CD1c-positive myeloid dendritic cell (primary cell): ENCODE results near the gene TARS1.
"Not testable (repeated sequence)": the region's sequence is repeated elsewhere in the genome, so short reads cannot be mapped to it uniquely, and the experiment has no call there.

Source experiments
- DNase-seq: peaks from one replicate; pipeline ENCODE4 v3.0.0-alpha.2; 2016; ENCODE audit errors: extremely low spot score

Gene TARS1

GRCh38 chr5:33488558-33489355 is 48.0 kb downstream of the TARS1 start:
- no peak for DNase-seq

GRCh38 chr5:33489481-33490067 is 48.8 kb downstream of the TARS1 start:
- no peak for DNase-seq

GRCh38 chr5:33490071-33490665 is 49.4 kb downstream of the TARS1 start:
- DNase-seq: no peak

- DNase-seq: no peak
These were observed 51.2 kb downstream of the TARS1 start for GRCh38 chr5:33491941-33492340.

- DNase-seq: no peak
These were observed 53.7 kb downstream of the TARS1 start for GRCh38 chr5:33494466-33494865.

DNA sequence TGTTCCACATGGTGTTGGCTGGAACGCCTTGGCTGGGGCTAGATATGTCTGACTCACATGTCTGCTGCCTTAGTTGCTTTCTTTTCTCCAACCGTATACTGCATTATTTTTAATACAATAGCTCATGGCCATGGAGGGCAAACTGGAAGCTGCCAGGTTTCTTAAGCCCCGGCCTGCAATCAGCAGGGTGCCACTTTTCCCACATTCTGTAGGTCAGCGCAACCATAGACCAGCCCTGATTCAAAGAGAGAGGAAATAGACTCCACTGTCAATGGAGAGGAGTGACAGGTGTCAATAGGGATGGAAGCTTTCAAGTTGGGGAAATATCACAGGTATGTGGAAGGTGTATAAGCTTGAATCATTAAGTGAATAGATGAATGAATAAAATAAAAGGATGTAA is 60.5 kb downstream of the TARS1 start:
- DNase-seq: no peak

DNA sequence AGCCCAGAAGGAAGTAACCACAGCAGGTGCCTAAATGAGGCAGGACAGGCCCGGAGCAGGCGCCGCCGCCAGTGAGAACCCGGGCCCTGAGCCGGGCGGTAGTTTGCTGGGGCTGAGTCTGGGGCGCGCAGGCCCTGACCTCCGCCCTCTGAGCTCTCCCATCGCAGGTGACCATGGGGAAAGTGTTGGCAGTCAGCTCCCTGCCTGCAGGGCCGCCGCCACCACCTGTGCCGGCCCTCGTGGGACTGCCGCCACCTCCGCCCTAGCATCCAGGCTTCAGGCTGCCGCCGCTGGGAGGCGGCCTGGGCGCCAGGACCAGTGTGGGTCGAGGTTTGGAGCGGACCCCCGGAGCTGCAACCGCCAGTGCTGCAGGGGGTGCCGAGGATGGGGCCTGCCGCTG is 61.1 kb downstream of the TARS1 start:
- DNase-seq: no peak

DNA sequence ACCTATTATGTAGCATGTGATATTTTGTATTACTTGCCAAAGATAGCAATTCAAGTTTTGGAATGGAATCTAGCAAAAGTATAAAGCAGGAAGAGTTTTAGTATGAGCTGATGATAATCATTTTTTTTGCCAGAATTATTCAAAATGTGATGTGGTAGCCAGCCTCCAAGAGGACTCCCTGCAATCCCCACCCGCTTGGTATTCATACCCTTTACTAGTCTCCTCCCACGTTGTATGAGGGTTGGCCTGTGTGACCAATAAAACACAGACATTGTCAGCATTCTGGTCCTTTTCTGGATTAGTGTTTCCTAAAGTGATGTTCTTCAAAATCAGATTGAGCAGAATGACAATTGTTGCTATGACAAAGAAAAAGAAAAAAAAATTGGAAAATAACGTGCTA is 63.8 kb downstream of the TARS1 start:
- no peak for DNase-seq

GRCh38 chr5:33507426-33507825 is 66.7 kb downstream of the TARS1 start:
- DNase-seq: no peak

DNA sequence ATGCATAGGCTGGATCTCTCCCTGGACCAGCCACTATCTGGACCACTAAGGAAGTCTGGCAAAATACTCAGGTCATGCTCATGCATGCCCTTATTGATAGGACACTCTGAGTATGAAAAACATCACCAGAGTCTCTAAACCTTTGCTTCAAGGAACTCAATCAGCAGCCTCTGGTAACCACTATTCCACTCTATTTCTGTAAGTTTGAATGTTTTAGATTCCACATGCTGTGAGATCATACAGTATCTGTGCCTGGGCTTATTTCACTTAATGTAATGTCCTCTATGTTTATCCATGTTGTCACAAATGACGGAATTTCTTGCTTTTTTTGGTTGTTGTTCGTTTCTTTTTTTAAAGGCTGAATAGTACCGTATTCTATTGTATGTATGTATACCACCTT is 68.3 kb downstream of the TARS1 start:
- DNase-seq: no peak

DNA sequence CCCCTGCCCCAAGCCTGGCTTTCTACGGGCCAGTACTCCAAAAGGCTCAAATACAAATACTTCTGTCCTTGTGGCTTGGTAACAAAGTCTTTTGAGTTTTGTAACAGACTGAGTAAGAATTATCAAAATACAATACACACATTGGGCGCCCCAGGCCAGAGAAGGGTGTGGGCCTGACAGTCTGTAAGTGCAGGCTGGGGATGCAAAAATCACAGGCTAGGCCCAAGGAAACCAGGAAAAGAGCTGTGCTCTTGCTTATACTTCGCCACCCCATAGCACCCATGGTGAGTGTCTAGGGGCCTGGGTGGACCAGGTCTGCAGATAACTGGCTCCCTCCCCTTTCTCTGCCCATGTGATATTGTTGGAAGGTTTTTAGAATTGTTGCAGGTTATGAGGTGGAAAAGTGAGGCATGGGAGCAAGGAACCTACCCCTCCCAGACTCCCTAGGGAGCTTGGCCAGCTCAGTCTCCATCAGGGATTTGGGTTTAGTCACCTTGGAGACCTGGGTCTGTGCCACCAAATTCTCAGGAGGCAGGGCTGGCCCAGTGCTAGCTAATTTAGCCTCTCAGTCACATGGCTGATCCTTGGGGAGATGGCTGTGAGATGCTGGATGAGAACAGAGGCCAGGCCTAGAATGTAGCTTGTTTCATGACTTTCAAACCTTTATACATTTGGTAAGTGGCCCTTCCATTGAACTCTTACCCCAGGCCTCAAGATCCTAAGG is 72.9 kb downstream of the TARS1 start:
- DNase-seq: no peak

DNA sequence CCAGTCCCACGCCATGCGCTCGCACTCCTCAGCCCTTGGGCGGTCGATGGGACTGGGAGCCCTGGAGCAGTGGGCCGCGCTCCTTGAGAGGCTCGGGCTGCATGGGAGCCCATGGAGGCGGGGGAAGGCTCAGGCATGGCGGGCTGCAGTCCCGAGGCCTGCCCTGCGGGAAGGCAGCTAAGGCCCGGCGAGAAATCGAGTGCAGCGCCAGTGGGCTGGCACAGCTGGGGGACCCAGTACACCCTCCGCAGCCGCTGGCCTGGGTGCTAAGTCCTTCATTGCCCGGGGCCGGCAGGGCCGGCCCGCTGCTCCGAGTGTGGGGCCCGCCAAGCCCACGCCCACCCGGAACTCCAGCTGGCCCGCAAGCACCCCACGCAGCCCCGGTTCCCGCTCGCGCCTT is 74.6 kb downstream of the TARS1 start:
- DNase-seq: not testable (repeated sequence)

DNA sequence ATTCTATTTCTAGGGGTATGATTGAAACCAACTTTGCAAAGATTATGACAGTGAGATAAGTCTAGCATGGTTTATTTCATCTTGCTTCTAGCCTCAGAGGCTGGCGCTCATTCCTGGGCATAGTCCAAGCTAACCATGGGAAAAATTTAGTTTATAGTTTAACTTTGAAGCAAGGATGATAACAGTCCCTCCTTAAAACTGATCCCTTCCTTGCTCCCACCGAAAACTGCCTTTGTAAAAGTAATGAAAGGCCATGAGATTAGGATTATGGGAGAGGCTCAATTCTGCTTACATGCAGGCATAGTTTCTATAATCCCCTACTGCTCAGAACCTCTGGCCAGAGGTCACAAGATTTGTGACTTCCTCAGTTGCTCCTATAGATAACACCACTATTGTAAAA is 75.7 kb downstream of the TARS1 start:
- DNase-seq: no peak
